GM10847 (cell line): ENCODE measurements around the gene KRT26.

Experiments used
- POLR2A ChIP-seq: IDR thresholded peaks from 2 replicates; pipeline ENCODE4 v1.6.1; 2011; ENCODE audit not compliant: insufficient read length; ENCODE audit errors: extremely low read depth

Gene KRT26

DNA sequence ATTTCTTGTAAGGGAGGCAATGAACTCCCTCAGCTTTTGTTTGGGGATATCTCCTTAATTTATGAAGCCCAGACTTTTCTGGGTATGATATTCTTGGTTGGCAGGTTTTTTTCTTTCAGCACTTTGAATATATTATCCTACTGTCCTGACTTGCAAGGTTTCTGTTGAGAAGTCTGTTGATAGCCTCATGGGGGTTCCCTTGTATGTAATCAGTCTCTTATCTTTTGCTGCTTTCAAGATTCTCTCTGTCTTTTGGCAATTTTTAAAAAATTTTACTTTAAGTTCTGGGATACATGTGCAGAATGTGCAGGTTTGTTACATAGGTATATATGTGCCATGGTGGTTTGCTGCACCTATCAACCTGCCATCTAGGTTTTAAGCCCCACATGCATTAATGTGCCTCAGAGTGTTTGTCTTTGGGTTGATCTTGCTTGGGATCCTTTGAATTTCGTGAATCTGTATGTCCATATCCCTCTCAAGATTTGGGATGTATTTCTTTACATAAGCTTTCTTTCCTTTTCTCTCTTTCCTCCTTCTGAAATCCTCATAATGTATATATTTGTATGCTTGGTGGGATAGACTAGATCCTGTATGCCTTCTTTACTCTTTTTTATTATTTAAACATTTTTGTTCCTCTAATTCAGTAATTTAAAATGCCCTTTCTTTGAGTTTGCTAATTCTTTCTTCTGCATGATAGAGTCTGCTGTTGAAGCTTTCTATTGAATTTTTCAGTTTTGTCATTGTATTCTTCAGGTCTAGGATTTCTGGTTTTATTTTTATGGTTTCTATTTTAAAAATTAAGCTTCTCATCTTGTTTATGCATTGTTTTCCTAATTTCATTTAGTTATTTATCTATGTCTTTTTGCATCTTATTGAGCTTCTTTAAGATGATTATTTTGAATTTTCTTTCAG is 11.6 kb downstream of the KRT26 start:
- no peak for TF ChIP-seq POLR2A

DNA sequence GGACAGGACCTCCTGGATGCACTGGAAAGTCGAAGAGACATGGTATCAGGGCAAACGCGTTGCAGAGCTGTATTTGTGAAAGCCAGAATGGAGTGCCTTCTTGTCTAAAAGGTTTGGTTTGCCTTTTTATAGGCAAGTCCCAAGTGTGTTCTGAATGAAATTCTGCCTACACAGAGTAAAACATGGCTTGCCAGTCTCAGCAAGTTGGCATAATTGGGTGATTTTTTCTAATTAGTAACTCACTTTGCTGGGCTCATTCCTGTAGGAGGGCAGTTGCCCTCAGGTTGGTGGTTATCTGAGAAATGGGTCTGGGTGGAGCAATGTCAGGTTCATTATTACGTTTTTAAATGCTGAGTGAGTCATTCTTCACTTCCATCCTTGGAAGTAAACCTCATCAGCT is 16.8 kb downstream of the KRT26 start, which contains the start of gene KRT25:
Gene KRT25 (minus strand): TSS at position 101 of the 400 bp plus-strand sequence. CDS start 60 bp downstream, at position 41.
- TF ChIP-seq POLR2A = no peak

GRCh38 chr17:40753804-40754203 is 18.2 kb downstream of the KRT26 start:
- TF ChIP-seq POLR2A = no peak

- TF ChIP-seq POLR2A = no peak
Measured at GRCh38 chr17:40751065-40751464, 20.9 kb downstream of the KRT26 start.

DNA sequence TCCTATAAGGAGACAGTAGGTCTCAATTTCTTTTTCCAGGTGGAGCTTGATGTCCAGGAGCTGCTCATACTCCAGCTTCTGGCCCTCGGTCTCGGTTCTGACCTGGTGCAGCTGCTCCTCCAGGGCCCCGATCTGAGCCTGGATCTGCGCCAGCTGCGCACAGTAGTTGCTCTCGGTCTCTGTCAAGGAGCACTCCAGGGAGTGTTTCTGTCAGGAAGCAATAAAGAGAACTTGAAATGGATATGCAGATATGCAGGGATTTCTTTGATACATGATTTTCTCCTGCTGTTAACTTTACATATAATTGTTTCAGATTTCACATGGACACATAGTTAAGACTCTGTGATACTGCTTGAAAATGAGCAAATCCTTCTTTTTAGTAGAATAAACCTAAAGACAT is 21.6 kb downstream of the KRT26 start:
- no peak for TF ChIP-seq POLR2A

DNA sequence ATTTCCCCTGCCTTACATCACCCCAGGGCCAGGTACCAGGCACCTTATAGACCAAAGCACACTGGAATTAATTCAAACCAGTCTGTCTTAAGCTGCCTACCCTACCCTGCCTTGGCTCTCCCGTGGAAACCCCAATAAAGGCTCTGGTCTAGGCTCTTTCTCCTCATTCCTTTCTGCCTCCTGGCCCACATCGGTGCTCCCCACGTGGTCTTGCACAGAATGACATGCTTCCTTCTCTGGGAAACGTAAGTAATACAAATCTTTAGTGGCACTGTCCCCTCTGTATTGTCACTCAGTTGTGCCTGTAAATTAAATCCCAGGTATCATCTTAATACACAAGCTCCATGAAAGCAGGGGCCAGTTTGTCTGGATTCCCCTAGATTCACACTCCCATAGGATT is 33.4 kb downstream of the KRT26 start:
- no peak for TF ChIP-seq POLR2A

- TF ChIP-seq POLR2A = no peak
Measured at GRCh38 chr17:40735016-40735415, 37.0 kb downstream of the KRT26 start.

GRCh38 chr17:40734018-40734417 is 38.0 kb downstream of the KRT26 start:
- TF ChIP-seq POLR2A = no peak

GRCh38 chr17:40730970-40731369 is 41.0 kb downstream of the KRT26 start:
- no peak for TF ChIP-seq POLR2A

GRCh38 chr17:40727447-40728231 is 44.4 kb downstream of the KRT26 start:
- no peak for TF ChIP-seq POLR2A

GRCh38 chr17:40726919-40727318 is 45.1 kb downstream of the KRT26 start:
- no peak for TF ChIP-seq POLR2A

GRCh38 chr17:40724656-40725055 is 47.3 kb downstream of the KRT26 start:
- no peak for TF ChIP-seq POLR2A

DNA sequence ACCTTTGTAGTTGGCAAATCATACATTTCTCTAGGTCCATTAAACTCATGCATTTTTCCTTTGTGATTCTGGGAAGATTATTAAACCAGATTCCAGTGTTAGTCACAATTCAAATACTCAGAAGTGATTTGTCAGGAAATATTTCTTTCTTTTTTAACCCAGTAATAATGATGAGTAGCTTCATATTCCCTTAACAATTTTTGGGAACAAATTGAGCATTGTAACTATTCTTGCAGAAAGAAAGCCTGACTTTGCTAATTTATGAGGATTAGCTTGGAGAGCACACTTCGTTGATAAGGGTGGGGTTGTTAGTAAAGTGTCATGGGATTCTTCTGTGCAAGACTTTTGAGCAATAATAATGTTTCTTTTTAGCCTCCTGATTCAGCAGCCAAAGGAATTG is 49.8 kb downstream of the KRT26 start:
- TF ChIP-seq POLR2A = no peak

DNA sequence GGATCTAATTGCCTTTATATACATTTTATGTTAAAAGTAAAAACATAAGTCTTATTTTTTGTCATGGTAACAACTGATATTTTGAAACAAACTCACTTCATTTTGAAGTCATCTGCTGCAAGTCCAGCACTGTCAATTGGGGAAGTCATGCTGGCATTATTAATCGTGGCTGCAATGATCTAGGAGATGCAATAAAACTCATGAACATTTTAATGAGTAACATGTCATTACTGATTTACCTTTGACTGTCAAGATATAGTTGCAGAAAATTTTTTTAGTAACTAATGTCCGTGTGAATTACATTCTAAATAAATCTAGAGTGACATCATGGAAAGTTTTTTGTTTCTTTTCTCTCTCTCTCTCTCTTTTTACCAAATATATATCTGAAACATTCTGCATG is 51.1 kb downstream of the KRT26 start:
- TF ChIP-seq POLR2A = no peak

DNA sequence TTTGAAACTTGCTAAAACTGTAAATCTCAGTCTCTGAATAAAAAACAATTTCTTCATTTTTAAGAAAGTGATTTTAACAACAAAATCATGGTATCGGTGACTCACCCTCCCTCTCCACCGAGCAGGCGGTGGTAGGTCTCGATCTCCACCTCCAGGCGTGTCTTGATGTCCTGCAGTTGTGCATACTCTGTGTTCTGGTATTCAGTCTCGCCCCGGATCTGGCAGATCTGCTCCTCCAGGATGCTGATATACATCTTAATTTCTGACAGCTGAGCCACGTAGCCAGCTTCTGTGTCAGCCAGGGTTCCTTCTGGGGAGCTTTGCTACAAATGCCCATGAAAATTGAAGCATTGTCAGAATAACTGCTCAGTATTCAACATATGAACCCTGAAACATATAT is 53.1 kb downstream of the KRT26 start:
- TF ChIP-seq POLR2A = no peak

DNA sequence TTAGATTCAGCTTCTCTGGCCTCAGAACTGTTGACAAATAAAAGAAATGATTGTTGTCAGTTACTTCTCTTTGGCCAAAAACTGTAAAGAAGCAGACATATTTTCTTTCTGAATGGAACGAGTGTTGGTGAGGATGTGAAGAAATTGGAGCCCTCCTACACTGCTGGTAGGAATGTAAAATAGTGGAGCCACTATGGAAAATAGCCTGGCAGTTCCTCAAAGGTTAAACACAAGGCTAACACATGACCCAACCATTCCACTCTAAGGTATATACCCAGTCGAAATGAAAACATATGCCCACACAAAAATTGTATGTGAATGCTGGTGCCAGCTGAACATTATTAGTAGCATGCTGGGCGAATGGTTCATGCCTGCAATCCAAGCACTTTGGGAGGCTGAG is 54.2 kb downstream of the KRT26 start:
- no peak for TF ChIP-seq POLR2A
